DND-41 (cell line): ENCODE results near the gene COL19A1.

ENCODE experiments used
- EZH2 ChIP-seq: IDR thresholded peaks from 3 replicates; pipeline ENCODE4 v1.6.1; 2012; ENCODE audit warnings: borderline replicate concordance, low read depth, mild to moderate bottlenecking, moderate library complexity, low read length, inconsistent platforms; ENCODE audit not compliant: severe bottlenecking
- TF ChIP-seq, protein P1 (sequence below): IDR thresholded peaks from 2 replicates; pipeline ENCODE4 v1.5.1; 2012; ENCODE audit warnings: borderline replicate concordance, low read length, moderate library complexity, mild to moderate bottlenecking; ENCODE audit not compliant: poor library complexity, severe bottlenecking; ENCODE audit errors: extremely low read depth

DNA sequence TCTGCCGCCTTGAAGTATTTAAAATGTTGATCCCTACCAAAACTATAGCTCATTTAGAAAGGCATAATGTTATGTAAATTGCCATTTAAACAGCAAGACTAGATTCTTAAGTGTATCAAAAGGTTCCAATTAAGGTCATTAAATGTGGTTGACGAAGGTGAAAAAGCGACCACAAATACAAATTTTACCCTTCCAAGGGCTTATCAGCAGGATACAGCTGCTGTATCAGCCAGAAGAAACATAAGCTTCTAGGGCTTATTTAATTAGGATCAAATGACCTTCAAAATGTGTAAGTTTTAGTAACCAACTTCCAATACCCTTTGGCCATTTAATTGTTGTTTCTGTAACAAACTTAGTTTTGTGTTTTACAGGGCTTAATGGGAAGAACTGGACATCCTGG, 296.6 kb downstream of the COL19A1 start:
- TF ChIP-seq, protein P1, sequence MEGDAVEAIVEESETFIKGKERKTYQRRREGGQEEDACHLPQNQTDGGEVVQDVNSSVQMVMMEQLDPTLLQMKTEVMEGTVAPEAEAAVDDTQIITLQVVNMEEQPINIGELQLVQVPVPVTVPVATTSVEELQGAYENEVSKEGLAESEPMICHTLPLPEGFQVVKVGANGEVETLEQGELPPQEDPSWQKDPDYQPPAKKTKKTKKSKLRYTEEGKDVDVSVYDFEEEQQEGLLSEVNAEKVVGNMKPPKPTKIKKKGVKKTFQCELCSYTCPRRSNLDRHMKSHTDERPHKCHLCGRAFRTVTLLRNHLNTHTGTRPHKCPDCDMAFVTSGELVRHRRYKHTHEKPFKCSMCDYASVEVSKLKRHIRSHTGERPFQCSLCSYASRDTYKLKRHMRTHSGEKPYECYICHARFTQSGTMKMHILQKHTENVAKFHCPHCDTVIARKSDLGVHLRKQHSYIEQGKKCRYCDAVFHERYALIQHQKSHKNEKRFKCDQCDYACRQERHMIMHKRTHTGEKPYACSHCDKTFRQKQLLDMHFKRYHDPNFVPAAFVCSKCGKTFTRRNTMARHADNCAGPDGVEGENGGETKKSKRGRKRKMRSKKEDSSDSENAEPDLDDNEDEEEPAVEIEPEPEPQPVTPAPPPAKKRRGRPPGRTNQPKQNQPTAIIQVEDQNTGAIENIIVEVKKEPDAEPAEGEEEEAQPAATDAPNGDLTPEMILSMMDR = no peak
- TF ChIP-seq EZH2 = no peak
